Prostate gland (tissue), 2 donors: ENCODE results near the gene NRTN. TPM values are rescaled to one million over a fixed set of nuclear protein-coding genes. Genes with fewer than 3 reads are reported as not detected.

Experiments used
- DNase-seq: peaks from one replicate; pipeline ENCODE4 v3.0.0-alpha.2; 2019; ENCODE audit warnings: low spot score
- H3K27ac ChIP-seq, 2 donors: fragments of 200-600 bp; sonication (generic); 2 replicates each; pipeline ENCODE4 v1.5.1; 2017 to 2019
- H3K27me3 ChIP-seq: fragments of 200-600 bp; sonication (generic); replicated peaks from 2 replicates; pipeline ENCODE4 v1.5.1; 2019; ENCODE audit not compliant: insufficient read depth
- H3K36me3 ChIP-seq, 2 donors: fragments of 200-600 bp; sonication (generic); 1 replicate in 1 of 2; 2 replicates in 1 of 2; pipeline versions ENCODE4 v1.5.1 to v1.8.1; 2017 to 2019
- H3K4me1 ChIP-seq: fragments of 200-600 bp; sonication (generic); replicated peaks from 2 replicates; pipeline ENCODE4 v1.5.1; 2019
- H3K4me3 ChIP-seq, 2 donors: fragments of 200-600 bp; sonication (generic); 2 replicates each; pipeline ENCODE4 v1.5.1; 2017 to 2019
- H3K9me3 ChIP-seq: fragments of 200-600 bp; sonication (generic); 2 replicates; pipeline ENCODE4 v1.5.1; 2017
- CTCF ChIP-seq, 4 experiments: fragments of 200-600 bp in 2 of 4; fragments of 450-650 bp in 2 of 4; sonication (generic) in 2 of 4; IDR thresholded peaks; 1 replicate in 3 of 4; 2 replicates in 1 of 4; pipeline ENCODE4 v1.5.1; 2016 to 2019; ENCODE audit warnings: antibody characterized with exemption in 4 of 4, mild to moderate bottlenecking in 2 of 4, moderate library complexity in 2 of 4
- POLR2A ChIP-seq: fragments of 450-650 bp; IDR thresholded peaks from one replicate; pipeline ENCODE4 v1.6.1; 2016; ENCODE audit warnings: antibody characterized with exemption, mild to moderate bottlenecking
- POLR2AphosphoS5 ChIP-seq: sonication (generic); formaldehyde crosslinking; IDR thresholded peaks from one replicate; pipeline ENCODE4 v1.6.1; 2017; ENCODE audit warnings: antibody characterized with exemption
- WGBS: methylation state at CpG from one replicate; pipeline ENCODE4 v1.1.5; 2018; 5-methylcytosine and 5-hydroxymethylcytosine counted together
- intact Hi-C: fragments of 100-400 bp; cut with DNase I; formaldehyde crosslinking; loops from one replicate; pipeline ENCODE4 v1.14.2; 2022
- total RNA-seq, 2 donors: library from RNA; depleted of rRNA; stranded (reverse); fragments of >200 nt; gene quantifications; one replicate each; pipeline ENCODE4 v1.1.0, GENCODE V29; 2016

Gene NRTN
- total RNA-seq, 2 donors from 2014 or later: 9.7 to 12.9 TPM

DNA sequence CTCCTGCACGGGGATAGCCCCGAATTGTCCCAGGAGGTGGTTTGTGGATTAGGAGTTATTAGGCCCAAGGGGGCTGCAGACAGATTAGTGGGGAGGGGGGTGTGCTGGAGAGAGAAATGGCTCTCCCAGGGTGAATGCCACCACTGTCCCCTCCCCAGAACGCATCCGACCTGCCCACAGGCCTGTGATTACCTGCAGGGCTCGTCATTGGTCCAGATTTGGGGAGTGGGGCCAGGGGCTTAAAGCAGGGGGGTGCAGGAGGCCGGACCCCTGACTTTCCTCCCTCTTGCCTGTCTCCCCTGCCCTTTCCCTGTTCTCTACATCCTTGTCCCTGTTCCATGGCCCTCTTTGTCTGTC is 1.2 kb downstream of the NRTN start:
- 40% methylated on average over 6 of the region's 6 CpGs for WGBS
- Histone ChIP-seq H3K27ac (peak overlapping the region; percentile 61 to 64), H3K4me3 (no peak overlapping the region), H3K36me3 (no peaks in the 10 kb centered on the region), H3K4me1 (no peaks in the 10 kb centered on the region), H3K9me3 (no peaks in the 10 kb centered on the region), H3K27me3 (no peaks in the 10 kb centered on the region)
- TF ChIP-seq POLR2AphosphoS5: no peak
- no peak for TF ChIP-seq POLR2A
- no peak for TF ChIP-seq CTCF (IDR thresholded peaks at IDR 0.05)
- intact Hi-C loops: no loop called here
- no peak for DNase-seq

- Histone ChIP-seq H3K4me1 (no peaks in the 10 kb centered on the region), H3K27me3 (no peaks in the 10 kb centered on the region), H3K9me3 (no peaks in the 10 kb centered on the region), H3K4me3 (no peak overlapping the region), H3K36me3 (no peaks in the 10 kb centered on the region), H3K27ac (no peak overlapping the region)
- 100% methylated on average over 5 of the region's 5 CpGs for WGBS
- intact Hi-C loops: no loop called here
- TF ChIP-seq POLR2A (no peak), CTCF (IDR thresholded peaks at IDR 0.05) (no peak), POLR2AphosphoS5 (no peak)
- no peak for DNase-seq
Measured at GRCh38 chr19:5806905-5807304, 2.0 kb downstream of the NRTN start.

DNA sequence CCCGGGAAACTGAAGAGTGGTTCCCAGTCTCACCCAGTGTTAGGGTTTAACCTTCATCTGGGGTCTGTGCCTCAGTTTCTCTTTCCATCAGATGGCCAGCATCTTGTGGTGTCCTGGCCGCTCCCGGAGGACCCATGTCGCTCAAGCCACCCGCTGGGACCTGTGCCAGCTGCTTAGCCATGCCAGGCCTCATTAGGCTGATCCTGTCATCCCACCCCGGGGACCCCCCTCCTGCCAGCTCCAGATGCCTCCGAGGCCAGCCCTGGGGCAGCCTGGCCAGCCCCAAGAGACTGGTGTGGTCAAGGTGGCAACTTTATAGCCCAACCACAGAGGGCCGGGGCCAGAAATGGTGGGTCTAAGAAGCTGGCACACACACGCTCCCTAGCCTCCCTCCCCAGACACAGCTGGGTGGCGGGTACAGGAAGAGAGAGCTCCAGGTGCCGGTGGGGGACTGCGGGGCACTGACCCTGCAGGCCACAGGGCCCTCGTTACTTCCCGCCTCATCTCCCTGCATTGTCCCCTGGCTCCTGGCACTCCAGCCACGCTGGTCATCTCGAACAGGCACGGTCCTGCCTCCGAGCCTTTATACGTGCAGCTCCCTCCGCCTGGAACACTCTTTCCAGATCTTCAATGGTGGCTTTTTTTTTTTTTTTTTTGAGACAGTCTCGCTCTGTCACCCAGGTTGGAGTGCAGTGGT is 3.4 kb downstream of the NRTN start:
- Histone ChIP-seq H3K27ac (no peak overlapping the region), H3K4me3 (no peak overlapping the region), H3K27me3 (no peaks in the 10 kb centered on the region), H3K36me3 (no peaks in the 10 kb centered on the region), H3K9me3 (no peaks in the 10 kb centered on the region), H3K4me1 (no peaks in the 10 kb centered on the region)
- TF ChIP-seq POLR2AphosphoS5 (no peak), POLR2A (no peak), CTCF (IDR thresholded peaks at IDR 0.05) (no peak)
- 88% methylated on average over 21 of the region's 21 CpGs for WGBS
- intact Hi-C loops: no loop called here
- DNase-seq: no peak

DNA sequence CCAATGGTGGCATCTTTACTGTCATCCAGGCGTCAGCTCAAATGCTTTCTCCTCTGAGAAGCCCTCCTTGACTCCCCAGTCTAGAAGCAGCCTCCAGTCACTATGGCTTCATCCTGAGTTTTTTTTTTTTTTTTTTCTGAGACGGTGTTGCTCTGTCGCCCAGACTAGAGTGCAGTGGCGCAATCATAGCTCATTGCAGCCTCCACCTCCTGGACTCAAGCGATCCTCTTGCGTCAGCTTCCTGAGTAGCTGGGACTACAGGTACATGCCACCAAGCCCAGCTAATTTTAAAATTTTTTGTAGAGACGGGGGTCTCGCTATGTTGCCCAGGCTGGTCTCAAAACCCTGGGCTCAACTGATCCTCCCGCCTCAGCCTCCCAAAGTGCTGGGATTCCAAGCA is 4.2 kb downstream of the NRTN start:
- TF ChIP-seq POLR2AphosphoS5 (no peak), CTCF (IDR thresholded peaks at IDR 0.05) (no peak), POLR2A (no peak)
- 88% methylated on average over 9 of the region's 9 CpGs for WGBS
- no peaks in the 10 kb centered on the region for H3K36me3 ChIP-seq
- intact Hi-C loops: no loop called here
- no peak overlapping the region for H3K27ac ChIP-seq
- no peaks in the 10 kb centered on the region for H3K9me3 ChIP-seq
- DNase-seq: no peak
- no peaks in the 10 kb centered on the region for H3K4me1 ChIP-seq
- H3K27me3 ChIP-seq: no peaks in the 10 kb centered on the region
- H3K4me3 ChIP-seq: no peak overlapping the region

DNA sequence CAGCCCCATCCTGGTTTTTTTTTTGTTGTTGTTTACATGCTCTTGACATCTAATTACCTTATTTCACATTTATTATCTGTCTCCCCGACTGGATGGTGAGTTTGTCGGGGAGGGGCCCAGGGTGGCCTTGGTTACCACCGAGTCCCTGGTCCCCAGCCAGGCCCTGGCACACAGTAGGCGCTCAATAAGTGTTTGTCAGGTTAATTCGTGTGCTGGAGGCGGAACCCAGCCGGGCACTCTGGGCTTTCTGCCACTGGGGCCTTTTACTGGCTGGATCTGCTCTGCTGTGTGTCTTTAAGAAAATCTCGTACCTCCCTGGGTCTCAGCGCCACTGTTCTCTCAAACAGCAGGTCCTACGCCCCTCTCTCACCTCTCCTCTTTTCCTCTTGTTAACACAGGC is 4.6 kb downstream of the NRTN start:
- no peak overlapping the region for H3K27ac ChIP-seq
- no peaks in the 10 kb centered on the region for H3K9me3 ChIP-seq
- H3K4me3 ChIP-seq: no peak overlapping the region
- no peaks in the 10 kb centered on the region for H3K36me3 ChIP-seq
- WGBS: 71% methylated on average over 10 of the region's 10 CpGs
- no peak for TF ChIP-seq POLR2A
- TF ChIP-seq POLR2AphosphoS5: no peak
- TF ChIP-seq CTCF (IDR thresholded peaks at IDR 0.05): no peak
- intact Hi-C loops: no loop called here
- no peaks in the 10 kb centered on the region for H3K27me3 ChIP-seq
- DNase-seq: no peak
- H3K4me1 ChIP-seq: no peaks in the 10 kb centered on the region
